Measurements from ENCODE around the gene NUMA1. TPM values are rescaled to one million over a fixed set of nuclear protein-coding genes. Genes with fewer than 3 reads are reported as not detected.

NUMA1 gene
- total and polyA plus RNA-seq, 2 experiments from 2014 or later = 33.2 to 104 TPM

GRCh38 chr11:72079819-72080325, 470 bp downstream of the NUMA1 start (continued):
- TF ChIP-seq POLR2AphosphoS5 (IDR thresholded peaks at IDR 0.05; ENCODE audit: low read depth) (no peak), EZH2phosphoT487 (IDR thresholded peaks at IDR 0.05; ENCODE audit: unreplicated experiment) (no peak), ZNF462 (CRISPR knock-in tag; IDR thresholded peaks at IDR 0.05) (no peak), ZNF331 (CRISPR knock-in tag; IDR thresholded peaks at IDR 0.05; ENCODE audit: low read depth) (no peak)

GRCh38 chr11:72078477-72078876, 1.9 kb downstream of the NUMA1 start:
- Mint-ChIP-seq H3K4me3 (peak overlapping the region; percentile 86), H3K36me3 (ENCODE audit: low read depth) (peaks cover 8% of the 10 kb centered on the region; the same call in 1 of the 3 replicates), H3K4me1 (peaks cover 20% of the 10 kb centered on the region), H3K9me3 (no peaks in the 10 kb centered on the region), H3K27me3 (ENCODE audit: insufficient read depth, low read depth, poor library complexity) (peaks cover 4% of the 10 kb centered on the region), H3K27ac (peak overlapping the region; percentile 35)
- ATAC-seq (no peak), DNase-seq (ENCODE audit: low spot score) (no peak)
- Histone ChIP-seq H3K4me2 (peak overlapping the region; percentile 87), H3K27ac (ENCODE audit: low read depth) (peak overlapping the region; percentile 46; the same call in 1 of the 2 replicates), H3K36me3 (ENCODE audit: insufficient read depth) (no peaks in the 10 kb centered on the region), H3K9me2 (ENCODE audit: insufficient read depth) (no peaks in the 10 kb centered on the region), H3K4me1 (ENCODE audit: insufficient read depth) (0 out of 2 replicates have a peak, but pooled peaks cover 8% of the 10 kb centered on the region), H4K20me1 (replicated peaks; ENCODE audit: insufficient read depth) (peaks cover 24% of the 10 kb centered on the region; the same call in 1 of the 2 replicates), H3K27me3 (ENCODE audit: insufficient read depth) (no peaks in the 10 kb centered on the region), H2AFZ (no peak overlapping the region), H3F3A (replicated peaks; ENCODE audit: low read depth) (no peaks in the 10 kb centered on the region), H3K79me2 (replicated peaks; ENCODE audit: insufficient read depth) (peaks cover 65% of the 10 kb centered on the region), H3K4me3 (peak overlapping the region; percentile 80; the same call in 1 of the 2 replicates)
- TF ChIP-seq ZNF114 (CRISPR knock-in tag; IDR thresholded peaks at IDR 0.05) = no peak
- TF ChIP-seq STAT1 (IDR thresholded peaks at IDR 0.05; ENCODE audit: unreplicated experiment) = no peak
- TF ChIP-seq CREB1 (CRISPR knock-in tag; IDR thresholded peaks at IDR 0.05; ENCODE audit: low read depth) = no peak
- no peak for TF ChIP-seq ETS1 (IDR thresholded peaks at IDR 0.05)
- TF ChIP-seq POLR2AphosphoS5 (IDR thresholded peaks at IDR 0.05; ENCODE audit: low read depth) = no peak
- TF ChIP-seq EZH2phosphoT487 (IDR thresholded peaks at IDR 0.05; ENCODE audit: unreplicated experiment) = no peak
- TF ChIP-seq ZNF331 (CRISPR knock-in tag; IDR thresholded peaks at IDR 0.05; ENCODE audit: low read depth) = no peak
- TF ChIP-seq, protein P1, sequence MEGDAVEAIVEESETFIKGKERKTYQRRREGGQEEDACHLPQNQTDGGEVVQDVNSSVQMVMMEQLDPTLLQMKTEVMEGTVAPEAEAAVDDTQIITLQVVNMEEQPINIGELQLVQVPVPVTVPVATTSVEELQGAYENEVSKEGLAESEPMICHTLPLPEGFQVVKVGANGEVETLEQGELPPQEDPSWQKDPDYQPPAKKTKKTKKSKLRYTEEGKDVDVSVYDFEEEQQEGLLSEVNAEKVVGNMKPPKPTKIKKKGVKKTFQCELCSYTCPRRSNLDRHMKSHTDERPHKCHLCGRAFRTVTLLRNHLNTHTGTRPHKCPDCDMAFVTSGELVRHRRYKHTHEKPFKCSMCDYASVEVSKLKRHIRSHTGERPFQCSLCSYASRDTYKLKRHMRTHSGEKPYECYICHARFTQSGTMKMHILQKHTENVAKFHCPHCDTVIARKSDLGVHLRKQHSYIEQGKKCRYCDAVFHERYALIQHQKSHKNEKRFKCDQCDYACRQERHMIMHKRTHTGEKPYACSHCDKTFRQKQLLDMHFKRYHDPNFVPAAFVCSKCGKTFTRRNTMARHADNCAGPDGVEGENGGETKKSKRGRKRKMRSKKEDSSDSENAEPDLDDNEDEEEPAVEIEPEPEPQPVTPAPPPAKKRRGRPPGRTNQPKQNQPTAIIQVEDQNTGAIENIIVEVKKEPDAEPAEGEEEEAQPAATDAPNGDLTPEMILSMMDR (conservative IDR thresholded peaks at IDR 0.05; ENCODE audit: low read depth in 2 of 2) = no peak
